Neural cell (in vitro differentiated cells): ENCODE data around the gene ACTRT2.

ENCODE experiments used
- EP300 ChIP-seq: fragments of 450-650 bp; conservative IDR thresholded peaks from 2 replicates; pipeline ENCODE4 v1.6.1; 2014; ENCODE audit warnings: antibody characterized with exemption, mild to moderate bottlenecking, moderate library complexity; ENCODE audit not compliant: poor library complexity, severe bottlenecking
- EZH2 ChIP-seq: fragments of 200-600, 300-800 bp; shearing (Covaris generic), sonication (generic); IDR thresholded peaks from 2 replicates; pipeline ENCODE4 v1.6.1; 2014; ENCODE audit warnings: antibody characterized with exemption, low read length, borderline replicate concordance, mild to moderate bottlenecking; ENCODE audit not compliant: insufficient read depth, poor library complexity, severe bottlenecking
- POLR2AphosphoS5 ChIP-seq: IDR thresholded peaks from 2 replicates; pipeline ENCODE4 v1.6.1; 2012
- RAD21 ChIP-seq: fragments of 450-650 bp; conservative IDR thresholded peaks from 2 replicates; pipeline ENCODE4 v1.6.1; 2014; ENCODE audit warnings: antibody characterized with exemption, mild to moderate bottlenecking, moderate library complexity
- TAF1 ChIP-seq: IDR thresholded peaks from 2 replicates; pipeline ENCODE4 v1.6.1; 2012; ENCODE audit warnings: low read depth
- TF ChIP-seq, protein P1 (sequence below): fragments of 450-650 bp; IDR thresholded peaks from 2 replicates; pipeline ENCODE4 v1.5.1; 2014; ENCODE audit warnings: antibody characterized with exemption, mild to moderate bottlenecking, moderate library complexity; ENCODE audit not compliant: poor library complexity, severe bottlenecking
- TF ChIP-seq, protein P2 (sequence below): IDR thresholded peaks from 2 replicates; pipeline ENCODE4 v1.6.1; 2012; ENCODE audit warnings: borderline replicate concordance

DNA sequence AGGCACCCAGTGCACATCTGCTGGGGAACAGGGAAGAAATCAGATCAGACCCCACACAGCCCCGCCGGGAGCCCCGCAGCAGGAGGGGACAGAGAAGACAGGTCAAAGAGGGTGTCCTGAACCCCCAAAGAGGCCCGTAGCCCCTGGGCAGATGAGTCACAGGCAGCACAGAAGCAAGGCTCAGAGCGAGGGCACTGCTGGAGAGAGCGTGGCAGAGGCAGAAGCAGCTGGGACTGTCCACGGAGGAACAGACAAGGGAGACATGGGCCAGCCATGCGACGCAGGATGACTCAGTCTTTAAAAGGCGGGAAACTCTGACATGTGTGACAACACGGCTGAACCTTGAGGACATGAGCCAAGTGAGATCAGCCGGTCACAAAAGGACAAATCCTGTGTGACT lies 33.2 kb downstream of the ACTRT2 start:
- TF ChIP-seq EZH2 = no peak
- TF ChIP-seq, protein P1, sequence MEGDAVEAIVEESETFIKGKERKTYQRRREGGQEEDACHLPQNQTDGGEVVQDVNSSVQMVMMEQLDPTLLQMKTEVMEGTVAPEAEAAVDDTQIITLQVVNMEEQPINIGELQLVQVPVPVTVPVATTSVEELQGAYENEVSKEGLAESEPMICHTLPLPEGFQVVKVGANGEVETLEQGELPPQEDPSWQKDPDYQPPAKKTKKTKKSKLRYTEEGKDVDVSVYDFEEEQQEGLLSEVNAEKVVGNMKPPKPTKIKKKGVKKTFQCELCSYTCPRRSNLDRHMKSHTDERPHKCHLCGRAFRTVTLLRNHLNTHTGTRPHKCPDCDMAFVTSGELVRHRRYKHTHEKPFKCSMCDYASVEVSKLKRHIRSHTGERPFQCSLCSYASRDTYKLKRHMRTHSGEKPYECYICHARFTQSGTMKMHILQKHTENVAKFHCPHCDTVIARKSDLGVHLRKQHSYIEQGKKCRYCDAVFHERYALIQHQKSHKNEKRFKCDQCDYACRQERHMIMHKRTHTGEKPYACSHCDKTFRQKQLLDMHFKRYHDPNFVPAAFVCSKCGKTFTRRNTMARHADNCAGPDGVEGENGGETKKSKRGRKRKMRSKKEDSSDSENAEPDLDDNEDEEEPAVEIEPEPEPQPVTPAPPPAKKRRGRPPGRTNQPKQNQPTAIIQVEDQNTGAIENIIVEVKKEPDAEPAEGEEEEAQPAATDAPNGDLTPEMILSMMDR = no peak
- TF ChIP-seq TAF1 = no peak
- TF ChIP-seq, protein P2, sequence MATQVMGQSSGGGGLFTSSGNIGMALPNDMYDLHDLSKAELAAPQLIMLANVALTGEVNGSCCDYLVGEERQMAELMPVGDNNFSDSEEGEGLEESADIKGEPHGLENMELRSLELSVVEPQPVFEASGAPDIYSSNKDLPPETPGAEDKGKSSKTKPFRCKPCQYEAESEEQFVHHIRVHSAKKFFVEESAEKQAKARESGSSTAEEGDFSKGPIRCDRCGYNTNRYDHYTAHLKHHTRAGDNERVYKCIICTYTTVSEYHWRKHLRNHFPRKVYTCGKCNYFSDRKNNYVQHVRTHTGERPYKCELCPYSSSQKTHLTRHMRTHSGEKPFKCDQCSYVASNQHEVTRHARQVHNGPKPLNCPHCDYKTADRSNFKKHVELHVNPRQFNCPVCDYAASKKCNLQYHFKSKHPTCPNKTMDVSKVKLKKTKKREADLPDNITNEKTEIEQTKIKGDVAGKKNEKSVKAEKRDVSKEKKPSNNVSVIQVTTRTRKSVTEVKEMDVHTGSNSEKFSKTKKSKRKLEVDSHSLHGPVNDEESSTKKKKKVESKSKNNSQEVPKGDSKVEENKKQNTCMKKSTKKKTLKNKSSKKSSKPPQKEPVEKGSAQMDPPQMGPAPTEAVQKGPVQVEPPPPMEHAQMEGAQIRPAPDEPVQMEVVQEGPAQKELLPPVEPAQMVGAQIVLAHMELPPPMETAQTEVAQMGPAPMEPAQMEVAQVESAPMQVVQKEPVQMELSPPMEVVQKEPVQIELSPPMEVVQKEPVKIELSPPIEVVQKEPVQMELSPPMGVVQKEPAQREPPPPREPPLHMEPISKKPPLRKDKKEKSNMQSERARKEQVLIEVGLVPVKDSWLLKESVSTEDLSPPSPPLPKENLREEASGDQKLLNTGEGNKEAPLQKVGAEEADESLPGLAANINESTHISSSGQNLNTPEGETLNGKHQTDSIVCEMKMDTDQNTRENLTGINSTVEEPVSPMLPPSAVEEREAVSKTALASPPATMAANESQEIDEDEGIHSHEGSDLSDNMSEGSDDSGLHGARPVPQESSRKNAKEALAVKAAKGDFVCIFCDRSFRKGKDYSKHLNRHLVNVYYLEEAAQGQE = no peak
- TF ChIP-seq EP300 = no peak
- TF ChIP-seq POLR2AphosphoS5 = no peak
- TF ChIP-seq RAD21 = no peak
